Measurements from ENCODE around the gene UBA1.

Gene UBA1

DNA sequence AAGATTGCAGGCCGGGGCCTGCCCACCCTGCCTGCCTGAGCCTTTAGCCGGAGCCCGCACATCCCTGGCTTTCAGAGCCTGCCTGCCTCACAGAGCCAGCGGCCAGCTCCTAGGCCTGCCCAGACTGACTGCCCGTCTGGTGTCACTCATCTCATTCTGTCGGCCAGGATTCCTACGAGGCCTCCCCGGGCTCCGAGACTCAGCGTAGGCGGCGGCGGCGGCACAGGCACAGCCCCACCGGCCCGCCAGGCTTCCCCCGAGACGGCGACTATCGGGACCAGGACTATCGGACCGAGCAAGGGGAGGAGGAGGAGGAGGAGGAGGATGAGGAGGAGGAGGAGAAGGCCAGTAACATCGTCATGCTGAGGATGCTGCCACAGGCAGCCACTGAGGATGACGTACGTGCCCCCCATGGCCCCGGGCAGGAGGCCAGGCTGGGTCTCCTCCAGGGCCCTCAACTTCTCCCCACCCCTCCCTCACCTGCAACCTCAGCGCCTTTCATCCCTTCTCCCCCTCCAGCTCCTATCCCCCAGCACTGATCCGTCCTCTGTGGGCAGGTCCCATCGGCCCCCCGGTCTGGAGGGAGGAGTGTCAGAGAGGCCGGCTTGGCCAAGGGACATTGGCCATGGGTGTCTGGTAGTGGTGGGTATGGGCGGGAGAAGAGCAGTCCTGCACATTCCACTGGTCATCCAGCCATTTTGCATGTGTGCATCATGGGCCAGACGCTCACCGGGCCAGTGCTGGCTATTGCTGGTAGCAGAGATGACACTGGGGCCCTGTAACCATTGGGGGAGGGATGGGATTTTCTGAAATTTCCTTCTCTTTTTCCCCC lies 22.6 kb upstream of the UBA1 start:
- DNase-seq: no peak

- DNase-seq: no peak
Observed at GRCh38 chrX:47171996-47172395, 21.6 kb upstream of the UBA1 start.

DNA sequence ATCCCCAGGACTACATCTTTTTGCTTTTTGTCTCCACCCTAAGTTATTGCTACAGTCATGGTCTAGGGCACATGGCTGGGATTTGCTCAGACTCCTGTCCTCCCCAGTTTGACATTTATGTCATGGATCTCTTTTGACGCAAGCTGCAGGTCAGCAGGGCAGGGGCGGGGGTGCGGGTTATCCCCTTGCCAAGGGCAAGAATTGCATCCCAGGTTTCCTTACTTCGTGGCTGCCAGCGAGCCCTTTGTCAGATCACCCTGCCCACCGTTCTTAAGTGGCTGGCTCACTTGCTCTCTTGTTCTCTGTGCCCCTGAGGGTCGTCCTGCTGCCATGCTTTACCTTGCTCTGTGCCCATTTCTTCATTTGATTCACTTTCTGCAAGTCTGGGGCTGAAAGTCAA lies 21.1 kb upstream of the UBA1 start:
- DNase-seq: no peak

GRCh38 chrX:47172971-47173792 lies 20.4 kb upstream of the UBA1 start:
- no peak for DNase-seq

DNA sequence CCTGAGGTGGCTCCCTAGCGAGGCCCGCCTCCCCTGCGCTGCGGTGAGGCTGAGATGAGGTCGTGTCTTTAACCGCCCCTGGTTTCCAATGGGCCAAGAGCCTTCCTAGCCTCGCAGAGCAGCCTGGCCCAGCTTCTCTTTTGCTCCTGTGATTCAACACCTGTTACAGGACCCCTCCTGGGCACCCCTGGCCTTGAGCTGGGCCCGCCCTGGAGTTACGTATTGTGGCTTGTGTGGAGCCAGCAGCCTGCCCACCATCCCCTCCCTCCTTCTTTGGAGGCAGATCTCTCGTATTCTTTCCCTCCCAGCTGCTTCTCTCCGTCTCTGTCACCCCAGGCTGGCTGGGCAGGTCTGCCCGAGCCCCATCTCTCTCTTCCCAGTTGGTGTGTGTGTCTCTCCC lies 19.3 kb upstream of the UBA1 start:
- DNase-seq: no peak

GRCh38 chrX:47174846-47175587 lies 18.6 kb upstream of the UBA1 start:
- no peak for DNase-seq

DNA sequence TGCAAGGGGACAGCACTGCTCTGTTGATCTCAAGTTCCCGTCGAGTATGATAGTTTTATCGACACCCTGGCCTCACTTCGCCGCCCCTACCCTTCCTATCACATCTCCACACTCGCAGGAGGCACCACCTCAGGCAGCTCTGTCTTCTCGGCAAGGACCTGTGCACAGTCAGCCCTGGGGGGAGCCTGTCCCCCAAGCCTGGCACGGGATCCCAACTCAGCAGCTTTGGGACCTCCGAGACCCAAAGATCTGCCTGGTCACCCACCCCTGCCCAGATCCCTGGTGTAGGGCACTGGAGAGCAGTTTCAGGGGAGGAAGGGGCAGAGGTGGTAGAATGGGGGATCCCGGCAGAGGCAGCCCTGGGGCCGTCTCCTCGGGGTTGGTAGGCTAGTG lies 18.0 kb upstream of the UBA1 start:
- no peak for DNase-seq

GRCh38 chrX:47176101-47176740 lies 17.4 kb upstream of the UBA1 start:
- no peak for DNase-seq

- DNase-seq: no peak
Observed at GRCh38 chrX:47177079-47177478, 16.6 kb upstream of the UBA1 start.

DNA sequence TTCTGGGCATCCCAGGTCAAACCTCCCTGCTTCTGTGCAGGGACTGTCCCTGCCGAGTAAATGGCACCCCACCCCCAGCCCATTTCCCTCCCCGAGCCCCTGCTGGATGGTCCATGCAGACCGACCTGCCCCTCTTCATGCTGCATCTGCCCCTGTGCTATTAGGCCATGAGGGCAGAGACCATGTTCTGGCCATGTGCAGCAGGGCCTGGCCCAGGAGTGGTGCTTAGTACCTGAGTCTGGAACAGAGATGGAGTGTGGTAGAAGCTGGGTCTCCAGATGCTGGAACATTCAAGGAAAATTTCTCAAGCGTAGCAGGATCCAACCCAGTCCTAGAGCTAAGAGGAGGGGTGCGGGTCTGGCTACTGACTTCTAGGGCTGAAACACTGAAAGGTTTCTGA lies 15.3 kb upstream of the UBA1 start:
- no peak for DNase-seq

- DNase-seq: no peak
Observed at GRCh38 chrX:47179221-47179927, 14.3 kb upstream of the UBA1 start.

DNA sequence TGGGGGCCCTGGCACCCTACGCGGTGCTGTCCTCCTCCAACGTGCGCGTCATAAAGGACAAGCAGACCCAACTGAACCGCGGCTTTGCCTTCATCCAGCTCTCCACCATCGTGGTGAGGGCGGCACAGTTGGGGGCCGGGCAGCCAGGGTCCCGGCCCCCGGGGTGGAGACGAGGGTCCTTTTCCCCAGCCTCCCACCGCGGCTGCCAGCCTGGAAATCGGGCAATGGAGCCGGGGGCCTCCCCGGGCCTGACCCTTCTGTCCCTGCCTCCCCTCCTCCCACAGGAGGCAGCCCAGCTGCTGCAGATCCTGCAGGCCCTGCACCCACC lies 13.7 kb upstream of the UBA1 start:
- no peak for DNase-seq

GRCh38 chrX:47180346-47180745 lies 13.3 kb upstream of the UBA1 start:
- no peak for DNase-seq

DNA sequence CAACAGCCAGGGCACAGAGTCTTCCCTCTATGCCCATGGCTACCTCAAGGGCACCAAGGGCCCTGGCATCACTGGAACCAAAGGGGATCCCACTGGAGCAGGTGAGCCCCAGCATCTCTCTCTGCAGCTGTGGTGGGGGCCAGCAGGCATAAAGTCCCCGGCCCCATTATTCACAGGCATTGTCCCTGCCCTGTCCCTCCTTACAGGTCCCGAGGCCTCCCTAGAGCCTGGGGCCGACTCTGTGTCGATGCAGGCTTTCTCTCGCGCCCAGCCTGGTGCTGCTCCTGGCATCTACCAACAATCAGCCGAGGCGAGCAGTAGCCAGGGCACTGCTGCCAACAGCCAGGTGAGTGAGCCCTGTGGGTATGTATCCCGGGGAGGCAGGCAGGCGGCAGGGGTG lies 12.3 kb upstream of the UBA1 start:
- no peak for DNase-seq

DNA sequence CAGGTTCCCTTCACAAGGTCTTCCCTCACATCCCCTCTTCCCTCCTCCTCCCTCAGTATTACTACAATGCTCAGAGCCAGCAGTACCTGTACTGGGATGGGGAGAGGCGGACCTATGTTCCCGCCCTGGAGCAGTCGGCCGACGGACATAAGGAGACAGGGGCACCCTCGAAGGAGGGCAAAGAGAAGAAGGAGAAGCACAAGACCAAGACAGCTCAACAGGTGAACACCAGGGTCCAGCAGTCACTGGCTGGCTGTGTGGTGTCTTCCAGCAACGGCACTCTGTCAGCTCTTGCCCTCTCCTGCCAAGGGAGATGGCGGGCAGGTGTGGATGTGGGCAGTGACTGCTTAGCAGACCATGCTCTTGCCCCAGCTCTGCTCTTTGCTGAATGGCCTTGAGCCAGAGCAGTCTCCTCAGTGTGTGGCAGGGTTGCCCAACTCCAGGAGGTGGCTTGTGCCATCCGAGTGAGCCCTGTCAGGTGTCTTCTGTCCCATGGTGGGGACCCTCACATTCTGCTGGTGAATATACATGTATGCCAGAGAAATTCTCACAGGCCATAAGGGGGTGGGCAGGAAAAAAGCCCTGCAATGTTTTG lies 11.4 kb upstream of the UBA1 start:
- no peak for DNase-seq

DNA sequence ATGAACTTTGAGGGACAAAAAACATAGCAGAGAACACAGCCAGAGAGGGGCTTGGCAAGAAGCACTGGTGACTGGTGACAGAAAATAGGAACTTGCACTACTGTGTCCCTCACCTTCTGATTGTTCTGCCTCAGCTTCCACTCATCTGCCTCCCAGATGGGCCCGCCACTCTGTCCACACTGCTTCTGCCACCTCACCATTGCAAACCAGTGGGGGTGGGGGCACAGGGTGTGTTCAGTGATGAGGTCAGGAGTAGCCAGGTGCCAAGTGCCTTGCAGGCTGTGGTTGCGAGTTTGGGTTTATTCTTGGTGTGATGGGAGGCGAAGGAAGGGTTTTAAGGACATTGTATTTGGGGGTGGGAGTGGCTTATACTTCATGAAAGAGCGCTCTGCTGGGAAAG lies 9.1 kb upstream of the UBA1 start:
- DNase-seq: no peak

GRCh38 chrX:47185241-47185640 lies 8.4 kb upstream of the UBA1 start:
- DNase-seq: no peak

DNA sequence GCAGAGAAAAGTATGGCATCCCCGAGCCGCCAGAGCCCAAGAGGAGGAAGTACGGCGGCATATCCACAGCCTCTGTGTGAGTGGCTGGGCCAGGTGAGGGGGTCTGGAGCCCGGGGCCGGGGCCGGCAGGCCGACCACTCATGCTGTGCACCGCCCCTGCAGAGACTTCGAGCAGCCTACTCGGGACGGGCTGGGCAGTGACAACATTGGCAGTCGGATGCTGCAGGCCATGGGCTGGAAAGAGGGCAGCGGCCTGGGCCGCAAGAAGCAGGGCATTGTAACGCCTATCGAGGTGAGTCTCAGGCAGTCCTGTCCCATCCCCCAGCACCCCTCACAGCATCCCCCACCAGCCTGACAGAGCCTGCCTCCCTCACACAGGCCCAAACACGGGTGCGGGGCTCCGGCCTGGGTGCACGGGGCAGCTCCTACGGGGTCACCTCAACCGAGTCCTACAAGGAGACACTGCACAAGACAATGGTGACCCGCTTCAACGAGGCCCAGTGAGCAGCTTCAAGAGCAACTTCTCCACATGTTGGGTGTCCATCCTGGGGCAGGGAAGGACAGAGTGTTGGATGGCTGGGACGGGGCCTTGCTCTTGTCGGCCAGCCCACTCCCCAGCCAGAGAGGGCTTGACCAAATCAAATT lies 7.4 kb upstream of the UBA1 start:
- DNase-seq: no peak

GRCh38 chrX:47187106-47187677 lies 6.4 kb upstream of the UBA1 start:
- DNase-seq: no peak

GRCh38 chrX:47189906-47190305 lies 3.7 kb upstream of the UBA1 start:
- DNase-seq: no peak

Data from activated CD4-positive, alpha-beta T cell treated with anti-CD3 and anti-CD28 coated beads for 4 hours (primary cell).